ENCODE data around the gene TERF2IP.

TERF2IP gene

DNA sequence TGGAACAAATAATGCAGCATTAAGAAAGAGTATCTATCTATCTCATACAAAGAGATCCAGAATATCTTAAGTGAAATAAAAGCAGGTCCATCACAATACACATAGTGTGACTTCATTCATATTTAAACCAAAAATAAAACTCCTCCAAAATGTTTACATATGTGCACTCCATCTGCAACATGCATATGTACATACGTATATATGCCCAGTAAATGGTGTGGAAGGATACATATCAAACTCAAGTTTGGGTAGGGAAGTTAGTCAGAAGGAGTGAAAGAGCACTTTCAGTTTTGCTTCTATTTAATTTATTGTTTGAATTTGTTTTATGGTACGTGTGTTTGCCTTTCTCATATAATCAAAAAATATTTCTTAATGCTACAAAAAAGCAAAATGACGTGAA is 12.5 kb upstream of the TERF2IP start:
- no peak for DNase-seq (ENCODE audit: low read depth)

DNA sequence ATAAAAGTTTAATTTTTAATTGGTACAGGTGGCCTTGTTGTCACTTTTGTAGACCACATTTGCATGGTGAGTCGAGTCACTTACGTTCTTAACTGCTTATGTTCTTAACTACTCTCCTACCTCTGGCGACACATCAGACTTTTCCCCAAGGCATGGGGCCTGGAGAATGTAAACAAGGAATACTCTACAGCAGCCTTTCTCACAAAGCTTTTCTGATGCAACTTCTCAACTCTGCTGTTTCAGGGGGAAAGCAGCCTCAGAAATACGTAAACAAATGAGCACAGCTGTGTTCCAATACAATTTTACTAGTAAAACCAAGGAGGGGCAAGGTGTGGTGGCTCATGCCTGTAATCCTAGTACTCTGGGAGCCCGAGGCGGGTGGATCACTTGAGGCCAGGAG is 7.0 kb upstream of the TERF2IP start:
- DNase-seq (ENCODE audit: low read depth) = no peak

- DNase-seq (ENCODE audit: low read depth) = no peak
Observed at GRCh38 chr16:75644240-75645012, 3.1 kb upstream of the TERF2IP start.

GRCh38 chr16:75647112-75647491 is 471 bp upstream of the TERF2IP start:
- no peak for DNase-seq (ENCODE audit: low read depth)

- peak; percentile 80 for DNase-seq (ENCODE audit: low read depth)
Observed at GRCh38 chr16:75648265-75649076, 898 bp downstream of the TERF2IP start.

DNA sequence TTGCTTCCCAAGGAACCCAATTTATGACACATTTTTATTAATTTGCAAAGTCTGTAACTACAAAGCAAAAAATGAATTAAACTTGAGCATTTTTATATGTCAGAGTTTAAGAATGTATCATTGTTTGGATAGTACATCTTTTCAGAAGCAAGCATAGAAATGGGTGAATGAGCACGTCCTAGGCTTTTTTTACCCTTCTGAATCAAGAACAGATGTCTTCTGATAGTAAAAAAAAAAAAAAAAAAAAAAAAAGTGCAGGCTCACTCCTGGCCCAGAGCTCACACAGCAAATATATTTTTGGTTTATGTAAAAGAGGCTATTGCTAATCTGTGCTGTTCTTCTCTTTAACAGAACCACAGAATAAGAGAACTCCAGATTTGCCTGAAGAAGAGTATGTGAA is 6.3 kb downstream of the TERF2IP start:
- no peak for DNase-seq (ENCODE audit: low read depth)

- DNase-seq (ENCODE audit: low read depth) = no peak
Observed at GRCh38 chr16:75658175-75658574, 10.6 kb downstream of the TERF2IP start.

DNA sequence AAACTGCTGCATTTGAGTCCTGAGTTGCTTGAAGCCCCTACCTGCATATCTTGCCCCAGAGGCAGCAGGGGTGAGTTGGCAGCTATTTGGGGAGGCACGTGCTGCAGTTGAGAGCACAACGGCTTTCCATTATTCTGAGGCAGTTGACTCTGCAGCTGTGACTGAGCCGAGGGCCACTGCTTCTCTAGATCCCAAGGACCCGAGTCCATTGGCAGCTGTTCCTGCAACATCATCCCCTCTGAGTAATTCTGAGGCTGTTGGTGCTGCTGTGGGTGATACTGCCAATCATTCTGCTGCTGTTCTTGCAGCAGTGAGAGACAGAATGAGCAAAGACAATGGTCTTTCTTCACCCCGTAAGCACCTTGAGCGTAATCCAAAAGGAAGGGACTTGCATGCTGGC is 12.7 kb downstream of the TERF2IP start:
- DNase-seq (ENCODE audit: low read depth) = no peak

- DNase-seq (ENCODE audit: low read depth) = no peak
Observed at GRCh38 chr16:75660726-75661302, 13.2 kb downstream of the TERF2IP start.

DNA sequence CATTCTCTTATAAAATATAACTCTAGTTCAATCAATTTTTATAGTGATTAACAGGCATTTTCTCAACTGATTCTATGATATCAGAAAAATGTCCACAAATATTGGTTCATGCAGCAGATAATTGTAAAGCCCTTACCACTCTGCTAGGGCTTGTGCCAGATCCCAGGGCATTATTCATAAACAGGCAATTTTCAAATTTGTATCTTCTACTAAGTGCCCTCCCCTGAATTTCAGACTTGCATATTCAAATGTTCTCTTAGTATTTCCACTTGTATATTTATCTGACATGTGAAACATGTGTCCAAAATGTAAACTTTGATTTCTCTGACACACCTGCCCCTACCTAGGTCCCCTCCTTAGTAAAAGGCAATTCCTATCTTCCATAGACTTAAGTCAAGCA is 19.9 kb downstream of the TERF2IP start:
- DNase-seq (ENCODE audit: low read depth) = no peak

- no peak for DNase-seq (ENCODE audit: low read depth)
Observed at GRCh38 chr16:75676909-75677308, 29.3 kb downstream of the TERF2IP start, which contains the start of gene CPHXL2. Gene CPHXL2, minus strand, starts transcription at chr16:75677009. Its CDS starts 10 bp downstream, at chr16:75676999.

DNA sequence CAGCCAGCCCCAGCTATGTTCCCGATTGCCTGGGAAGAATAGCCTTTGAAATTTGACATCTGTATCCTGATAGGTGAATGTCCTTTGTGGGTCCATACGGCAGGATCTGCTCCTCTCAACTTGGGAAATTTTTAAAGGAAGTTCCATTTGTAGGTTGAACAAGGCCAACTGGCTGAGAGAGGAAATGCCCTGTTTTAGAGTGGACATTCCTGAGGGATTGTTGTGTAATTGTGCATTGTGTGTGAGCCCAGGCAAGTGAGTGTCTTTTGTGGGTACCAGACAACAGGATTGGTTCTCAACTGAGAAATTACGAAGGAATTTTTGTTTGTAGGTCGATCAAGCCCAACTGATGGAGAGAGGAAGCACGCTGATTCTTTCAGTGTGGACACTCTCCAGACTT is 31.8 kb downstream of the TERF2IP start:
- DNase-seq (ENCODE audit: low read depth) = no peak

GRCh38 chr16:75682308-75682707 is 34.7 kb downstream of the TERF2IP start:
- no peak for DNase-seq (ENCODE audit: low read depth)

DNA sequence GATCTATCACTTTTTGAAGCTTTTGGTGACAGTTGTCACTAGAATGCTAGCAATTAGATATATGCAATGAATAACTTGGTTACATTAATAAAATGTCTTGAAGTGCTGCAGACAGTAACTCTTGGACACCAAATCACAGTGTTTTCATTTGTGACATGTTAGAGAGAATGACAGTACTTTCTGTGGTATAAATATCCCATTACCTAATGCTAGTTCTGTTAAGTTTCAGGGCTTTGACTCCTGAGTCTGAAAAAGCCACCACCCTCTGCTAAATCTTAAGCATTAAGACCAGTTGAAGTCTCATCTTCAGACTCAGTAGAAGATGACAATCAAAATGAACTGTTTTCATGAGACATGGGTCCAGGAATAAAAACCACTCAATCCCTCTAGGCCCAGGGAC is 39.8 kb downstream of the TERF2IP start:
- no peak for DNase-seq (ENCODE audit: low read depth)

GRCh38 chr16:75695708-75696107 is 48.1 kb downstream of the TERF2IP start:
- no peak for DNase-seq (ENCODE audit: low read depth)

DNA sequence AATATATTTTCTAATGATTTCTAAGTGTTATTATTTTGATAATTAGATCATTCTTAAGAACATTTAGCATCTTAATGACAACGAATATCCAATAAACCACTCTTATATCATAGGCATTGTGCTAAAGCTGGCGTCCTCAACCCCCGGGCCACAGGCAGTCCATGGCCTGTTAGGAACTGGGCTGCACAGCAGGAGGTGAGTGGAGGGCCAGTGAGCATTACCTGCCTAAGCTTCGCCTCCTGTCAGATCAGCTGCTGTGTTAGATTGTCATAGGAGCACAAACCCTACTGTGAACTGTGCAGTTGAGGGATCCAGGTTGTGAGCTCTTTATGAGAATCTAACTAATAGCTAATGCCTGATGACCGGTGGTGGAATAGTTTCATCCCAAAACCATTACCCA is 50.0 kb downstream of the TERF2IP start:
- no peak for DNase-seq (ENCODE audit: low read depth)

DNA sequence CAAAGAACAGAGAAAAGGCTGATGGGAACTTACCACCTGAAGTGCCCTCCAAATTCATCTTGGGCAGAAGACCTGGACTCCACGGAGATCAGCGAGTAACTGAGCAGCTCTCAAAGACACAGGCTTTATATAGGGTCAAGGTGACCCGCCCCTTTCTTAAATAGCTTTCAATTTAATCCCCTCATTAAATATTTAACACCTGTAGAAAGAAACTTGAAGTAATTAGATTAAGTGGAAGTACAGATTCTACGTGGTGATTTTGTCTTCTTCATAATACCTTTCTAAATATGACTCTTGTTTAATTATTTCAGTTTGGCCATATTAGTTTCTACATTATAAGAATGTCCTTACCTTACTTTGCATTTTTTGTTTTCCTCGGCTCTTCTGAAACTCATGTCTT is 53.8 kb downstream of the TERF2IP start, which contains the start of gene DUXB:
Gene DUXB (minus strand): TSS at position 101 of the 400 bp plus-strand sequence. CDS start 43 bp downstream, at position 58.
- DNase-seq (ENCODE audit: low read depth) = no peak

GRCh38 chr16:75702242-75702641 is 54.7 kb downstream of the TERF2IP start:
- no peak for DNase-seq (ENCODE audit: low read depth)

DNA sequence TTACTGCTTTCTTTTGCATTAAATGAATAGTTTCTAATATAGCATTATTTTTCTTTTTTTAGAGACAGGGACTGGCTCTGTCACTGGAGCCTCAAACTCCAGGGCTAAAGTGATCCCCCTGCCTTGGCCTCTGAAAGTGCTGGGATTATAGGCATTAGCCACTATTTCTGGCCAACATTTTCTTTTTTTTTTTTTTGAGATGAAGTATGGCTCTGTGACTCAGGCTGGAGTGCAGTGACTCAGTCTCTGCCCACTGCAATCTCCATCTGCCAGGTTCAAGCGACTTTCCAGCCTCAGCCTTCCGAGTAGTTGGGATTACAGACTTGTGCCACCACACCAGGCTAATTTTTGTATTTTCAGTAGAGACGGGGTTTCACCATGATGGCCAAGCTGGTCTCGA is 55.7 kb downstream of the TERF2IP start:
- no peak for DNase-seq (ENCODE audit: low read depth)
